Smooth muscle cell of the brain vasculature (primary cell): ENCODE results near the gene CEP55.

Source experiments
- DNase-seq: peaks from one replicate; pipeline ENCODE4 v3.0.0-alpha.2; 2012; ENCODE audit warnings: low read depth, low spot score

The CEP55 gene

GRCh38 chr10:93566435-93567276, 70.2 kb downstream of the CEP55 start, which contains the start of gene FFAR4:
Gene FFAR4, plus strand, starts transcription at chr10:93566665. Its CDS starts 56 bp downstream, at chr10:93566721.
- no peak for DNase-seq

DNA sequence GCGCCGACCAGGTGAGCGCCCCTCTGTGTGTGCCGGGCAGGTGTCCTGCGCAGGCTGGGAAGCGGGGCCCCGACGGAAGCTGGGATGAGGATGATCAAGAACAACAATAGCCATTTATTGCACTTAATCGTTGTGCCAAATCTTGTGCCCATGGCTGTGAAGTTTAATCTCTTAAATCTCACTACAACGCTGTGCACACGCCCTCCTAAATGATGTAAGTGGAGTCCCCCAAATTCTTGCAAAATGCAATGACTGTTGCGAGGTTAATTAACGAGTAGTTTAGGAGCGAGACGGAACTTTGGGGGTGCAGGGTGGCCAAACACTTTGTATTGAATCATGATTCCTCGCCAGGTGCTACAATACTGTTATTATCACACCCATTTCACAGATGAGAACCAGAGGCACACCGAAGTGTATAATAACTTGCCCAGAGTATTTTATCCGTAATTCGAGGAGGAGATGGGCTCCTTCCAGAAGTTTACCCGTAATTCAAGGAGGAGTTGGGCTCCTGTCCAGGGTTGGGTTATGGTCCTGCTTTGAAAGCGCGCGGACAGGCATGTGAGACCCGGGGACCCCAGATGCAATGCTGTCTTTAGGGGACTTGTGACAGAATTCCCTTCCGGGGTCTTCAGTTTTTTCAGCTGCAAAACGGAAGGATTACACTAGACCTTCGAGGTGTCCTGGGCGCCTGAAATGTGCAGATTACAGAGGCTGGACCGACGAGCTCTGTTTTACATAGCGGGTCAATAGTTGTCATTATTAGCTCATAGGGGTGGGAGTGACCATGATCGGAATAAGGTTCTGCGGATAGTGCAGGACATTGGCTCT, 71.1 kb downstream of the CEP55 start:
- DNase-seq, result no peak

DNA sequence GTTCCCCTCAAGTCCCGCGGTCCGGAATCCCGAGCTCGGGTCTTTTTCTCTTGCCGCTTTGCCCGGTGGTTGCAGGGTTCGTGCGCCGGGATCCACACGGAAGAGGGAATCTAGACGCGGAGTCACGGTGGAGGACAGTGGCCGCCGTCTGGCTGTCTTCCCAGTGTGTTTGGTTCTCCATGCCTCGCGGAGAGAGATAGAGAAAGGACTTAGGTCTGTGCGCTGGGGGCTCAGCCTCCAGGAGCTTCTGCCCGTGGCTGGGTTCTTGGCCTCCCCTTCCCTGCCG, 71.6 kb downstream of the CEP55 start:
- DNase-seq, result no peak

DNA sequence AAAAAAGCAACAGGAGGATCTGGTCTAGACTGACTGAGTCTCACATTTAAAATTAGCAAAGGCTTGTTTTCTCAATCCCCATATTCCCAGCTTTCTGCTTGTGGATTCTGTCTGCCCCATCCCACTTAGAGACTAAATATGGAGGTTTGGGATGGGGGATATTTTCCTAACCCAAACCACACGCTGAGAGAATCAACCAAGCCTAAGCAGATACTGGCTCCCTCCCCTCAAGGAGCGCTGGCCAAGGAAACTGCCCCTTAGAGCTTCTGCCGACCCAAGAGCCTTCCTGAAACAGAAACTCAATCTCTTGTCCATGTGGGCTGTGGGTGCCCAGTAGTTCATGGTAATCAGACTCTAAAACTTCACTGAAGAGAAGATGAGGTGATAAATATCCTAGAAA, 74.0 kb downstream of the CEP55 start:
- DNase-seq, result no peak

GRCh38 chr10:93572606-93573005, 76.2 kb downstream of the CEP55 start:
- DNase-seq, result no peak

DNA sequence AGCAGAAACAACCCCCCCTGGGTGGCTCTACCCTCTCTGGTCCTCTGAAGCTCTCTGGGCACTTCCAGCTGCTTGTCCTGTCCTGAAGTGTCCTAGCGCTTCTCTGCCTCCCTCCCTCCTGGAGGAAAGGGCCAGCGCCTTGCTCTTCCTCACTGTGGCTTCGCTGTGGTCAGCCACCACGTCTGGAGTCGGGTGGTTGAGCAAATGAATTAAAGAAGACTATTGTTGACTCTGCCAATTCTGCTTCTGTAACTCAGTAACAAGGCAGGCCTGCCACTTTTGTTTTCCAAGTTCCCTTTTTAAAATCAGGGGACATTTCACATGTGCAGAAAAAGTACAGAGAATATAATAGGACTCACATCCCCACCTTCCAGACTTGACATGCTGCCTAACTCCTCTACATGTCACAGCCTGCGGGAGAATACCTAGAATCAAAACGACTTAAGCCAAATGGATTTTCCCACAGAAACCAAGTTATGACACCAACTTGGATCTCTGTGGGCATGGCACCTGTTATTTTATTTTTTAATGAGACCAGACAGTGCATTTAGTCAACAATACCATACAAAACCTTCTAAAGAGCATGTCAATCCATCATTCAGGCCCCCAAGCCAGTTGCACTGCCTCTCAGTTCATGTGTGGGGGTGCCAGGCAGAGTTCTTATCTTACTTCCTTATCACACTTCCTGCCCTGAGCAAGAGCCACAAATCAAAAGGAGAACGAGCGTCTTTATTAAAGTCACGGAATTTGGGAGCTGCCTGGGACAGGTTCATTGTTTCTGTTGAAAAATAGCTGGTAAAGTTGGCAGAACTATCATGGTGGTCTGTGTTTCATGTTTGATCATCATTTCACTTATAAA, 76.9 kb downstream of the CEP55 start:
- no peak for DNase-seq

- no peak for DNase-seq
Measured at GRCh38 chr10:93573924-93574323, 77.5 kb downstream of the CEP55 start.

GRCh38 chr10:93576888-93577287, 80.5 kb downstream of the CEP55 start:
- no peak for DNase-seq

GRCh38 chr10:93577565-93577964, 81.2 kb downstream of the CEP55 start:
- no peak for DNase-seq
